Ishikawa (cell line): Measurements from ENCODE around the gene ELAVL3.

ENCODE experiments used
- CEBPB ChIP-seq: IDR thresholded peaks from 2 replicates; pipeline ENCODE4 v1.6.1; 2012
- CREB1 ChIP-seq: IDR thresholded peaks from 2 replicates; pipeline ENCODE4 v1.6.1; 2012; ENCODE audit warnings: low read depth

- TF ChIP-seq CREB1 (no peak), CEBPB (no peak)
These were observed 22.5 kb downstream of the ELAVL3 start for GRCh38 chr19:11458236-11458900.
